Ectodermal cell (in vitro differentiated cells): ENCODE results near the gene C8G.

Experiments
- H3K27ac ChIP-seq: 2 replicates; pipeline ENCODE4 v1.7.0; 2013; ENCODE audit warnings: mild to moderate bottlenecking, low read depth, low read length; ENCODE audit not compliant: insufficient read depth, poor library complexity, severe bottlenecking
- H3K27me3 ChIP-seq: 2 replicates; pipeline ENCODE4 v1.7.0; 2013; ENCODE audit warnings: mild to moderate bottlenecking, low read length; ENCODE audit not compliant: insufficient read depth, control insufficient read depth, poor library complexity, severe bottlenecking
- H3K36me3 ChIP-seq: one replicate; pipeline ENCODE4 v1.7.0; 2013; ENCODE audit warnings: low read length; ENCODE audit not compliant: control insufficient read depth, insufficient read depth
- H3K4me1 ChIP-seq: one replicate; pipeline ENCODE4 v1.7.0; 2013; ENCODE audit warnings: low read length; ENCODE audit not compliant: control insufficient read depth, insufficient read depth
- H3K4me3 ChIP-seq: 2 replicates; pipeline ENCODE4 v1.7.0; 2013; ENCODE audit warnings: low read depth, low read length, control low read depth; ENCODE audit not compliant: insufficient read depth
- H3K9me3 ChIP-seq: 2 replicates; pipeline ENCODE4 v1.7.0; 2013; ENCODE audit warnings: mild to moderate bottlenecking, low read length, moderate library complexity; ENCODE audit not compliant: control insufficient read depth
- WGBS, 2 experiments: methylation state at CpG; one replicate each; pipeline ENCODE4 v1.1.7; 2013; ENCODE audit warnings: missing lambda C conversion rate in 2 of 2; 5-methylcytosine and 5-hydroxymethylcytosine counted together

The C8G gene

GRCh38 chr9:136975644-136976043, 30.6 kb downstream of the C8G start:
- Histone ChIP-seq H3K36me3 (no peaks in the 10 kb centered on the region), H3K4me3 (no peak overlapping the region), H3K9me3 (no peaks in the 10 kb centered on the region), H3K27ac (no peak overlapping the region), H3K27me3 (peaks cover 14% of the 10 kb centered on the region), H3K4me1 (peaks cover 3% of the 10 kb centered on the region)
- WGBS, 2 experiments, result 84 to 86% methylated on average over 14 of the region's 14 CpGs

DNA sequence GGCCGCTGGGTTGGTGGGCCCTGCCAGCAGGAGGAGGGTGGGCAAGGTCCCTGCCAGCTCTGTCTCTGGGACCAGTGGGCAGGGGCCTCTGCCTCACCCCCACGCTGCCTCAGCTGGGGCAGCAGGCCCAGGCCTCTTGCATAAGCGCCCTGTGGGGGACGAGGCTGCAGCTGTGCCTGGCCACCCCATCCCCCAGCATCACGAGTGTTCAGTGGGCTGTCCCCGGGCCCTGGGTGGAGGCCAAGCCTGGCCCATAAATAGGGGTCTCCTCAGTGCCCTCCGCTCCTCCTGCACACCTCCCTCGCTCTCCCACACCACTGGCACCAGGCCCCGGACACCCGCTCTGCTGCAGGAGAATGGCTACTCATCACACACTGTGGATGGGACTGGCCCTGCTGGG, 32.2 kb downstream of the C8G start, which contains the start of gene PTGDS:
TSS of gene PTGDS (plus strand) at position 282 of the 400 bp plus-strand sequence. CDS start at position 357, 75 bp downstream.
- Histone ChIP-seq H3K4me1 (peaks cover 3% of the 10 kb centered on the region), H3K27ac (no peak within 1 kb of the TSS), H3K4me3 (peak within 1 kb of the TSS; percentile 36), H3K9me3 (no peaks in the 10 kb centered on the region), H3K36me3 (no peaks in the 10 kb centered on the region), H3K27me3 (peaks cover 14% of the 10 kb centered on the region)
- 80 to 81% methylated on average over 10 of the region's 10 CpGs for WGBS, 2 experiments

- Histone ChIP-seq H3K4me1 (peaks cover 3% of the 10 kb centered on the region), H3K27me3 (peaks cover 14% of the 10 kb centered on the region), H3K36me3 (no peaks in the 10 kb centered on the region), H3K9me3 (no peaks in the 10 kb centered on the region), H3K4me3 (peak overlapping the region; percentile 36), H3K27ac (no peak overlapping the region)
- 7 to 8% methylated on average over 33 of the region's 33 CpGs for WGBS, 2 experiments
Measured at GRCh38 chr9:136977649-136978072, 32.6 kb downstream of the C8G start.

DNA sequence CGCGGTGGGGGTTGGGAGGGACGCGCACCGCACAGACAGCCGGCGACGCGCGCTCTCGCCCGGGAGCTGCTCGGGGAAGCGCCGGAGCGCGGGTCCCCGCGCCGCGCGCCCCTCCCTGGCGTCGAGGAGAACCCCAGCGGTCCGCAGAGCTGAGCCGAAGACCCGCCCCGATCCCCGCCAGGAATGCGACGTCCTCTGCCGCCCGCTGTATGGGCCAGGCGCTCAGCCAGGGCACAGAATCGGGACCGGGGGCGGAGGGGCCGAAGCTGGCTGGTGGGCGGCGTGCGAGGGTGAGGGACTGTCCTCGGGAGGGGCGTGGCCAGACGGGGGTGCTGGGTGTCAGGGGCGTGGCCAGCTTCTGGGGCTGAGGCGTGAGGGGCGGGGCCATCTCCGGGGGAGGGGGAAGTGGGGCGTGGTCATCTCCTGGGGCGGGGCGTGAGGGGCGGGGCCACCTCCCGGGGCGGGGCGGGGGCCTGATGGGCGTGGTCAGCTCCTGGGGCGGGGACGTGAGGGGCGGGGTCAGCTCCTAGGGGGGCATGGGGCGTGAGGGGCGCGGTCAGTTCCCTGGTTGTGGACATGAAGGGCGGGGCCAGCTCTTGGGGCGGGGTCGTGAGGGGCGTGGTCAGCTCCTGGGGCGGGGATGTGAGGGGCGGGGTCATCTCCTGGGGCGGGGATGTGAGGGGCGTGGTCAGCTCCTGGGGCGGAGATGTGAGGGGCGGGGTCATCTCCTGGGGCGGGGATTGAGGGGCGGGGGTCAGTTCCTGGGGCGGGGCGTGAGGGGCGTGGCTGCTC, 33.2 kb downstream of the C8G start:
- Histone ChIP-seq H3K4me3 (peak overlapping the region; percentile 36), H3K9me3 (no peaks in the 10 kb centered on the region), H3K27me3 (peaks cover 14% of the 10 kb centered on the region), H3K27ac (no peak overlapping the region), H3K4me1 (peaks cover 3% of the 10 kb centered on the region), H3K36me3 (no peaks in the 10 kb centered on the region)
- WGBS, 2 experiments, result 2% methylated on average over 73 to 78 of the region's 78 CpGs

DNA sequence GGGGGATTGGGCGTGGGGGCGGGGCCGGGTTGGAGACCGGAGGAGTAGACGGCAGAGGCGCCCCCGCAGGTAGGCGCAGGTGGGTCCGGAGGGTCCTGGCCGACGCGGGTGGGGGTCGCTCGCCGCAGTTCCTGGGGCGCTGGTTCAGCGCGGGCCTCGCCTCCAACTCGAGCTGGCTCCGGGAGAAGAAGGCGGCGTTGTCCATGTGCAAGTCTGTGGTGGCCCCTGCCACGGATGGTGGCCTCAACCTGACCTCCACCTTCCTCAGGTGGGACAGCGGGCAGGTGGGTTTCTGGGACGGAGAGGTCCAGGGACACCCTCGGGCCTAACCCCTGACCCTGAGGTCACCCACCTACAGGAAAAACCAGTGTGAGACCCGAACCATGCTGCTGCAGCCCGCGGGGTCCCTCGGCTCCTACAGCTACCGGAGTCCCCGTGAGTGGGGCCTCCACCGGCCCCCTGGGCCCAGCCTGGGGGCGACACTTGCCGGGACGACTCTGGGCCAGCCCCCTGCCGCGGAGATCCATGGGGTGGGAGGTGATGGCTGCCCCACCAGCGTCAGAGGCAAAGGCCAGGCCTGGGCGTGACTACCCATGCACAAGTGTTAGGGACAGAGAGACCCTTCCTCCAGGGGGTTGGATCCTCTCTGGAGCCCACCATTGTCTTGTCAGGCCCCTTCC, 34.0 kb downstream of the C8G start:
- Histone ChIP-seq H3K4me3 (no peak overlapping the region), H3K27me3 (peaks cover 17% of the 10 kb centered on the region)

GRCh38 chr9:136979769-136980587, 34.9 kb downstream of the C8G start:
- H3K36me3 ChIP-seq, result no peaks in the 10 kb centered on the region
- H3K27me3 ChIP-seq, result peaks cover 22% of the 10 kb centered on the region
- no peak overlapping the region for H3K4me3 ChIP-seq
- no peak overlapping the region for H3K27ac ChIP-seq
- no peaks in the 10 kb centered on the region for H3K9me3 ChIP-seq
- WGBS, 2 experiments, result 85 to 86% methylated on average over 26 of the region's 26 CpGs
- peaks cover 3% of the 10 kb centered on the region for H3K4me1 ChIP-seq

More for the DNA sequence above, 34.0 kb downstream of the C8G start:
- H3K27ac ChIP-seq, result no peak overlapping the region
- no peaks in the 10 kb centered on the region for H3K9me3 ChIP-seq
- no peaks in the 10 kb centered on the region for H3K36me3 ChIP-seq
- H3K4me1 ChIP-seq, result peaks cover 3% of the 10 kb centered on the region
- WGBS, 2 experiments, result 65 to 66% methylated on average over 41 of the region's 41 CpGs

DNA sequence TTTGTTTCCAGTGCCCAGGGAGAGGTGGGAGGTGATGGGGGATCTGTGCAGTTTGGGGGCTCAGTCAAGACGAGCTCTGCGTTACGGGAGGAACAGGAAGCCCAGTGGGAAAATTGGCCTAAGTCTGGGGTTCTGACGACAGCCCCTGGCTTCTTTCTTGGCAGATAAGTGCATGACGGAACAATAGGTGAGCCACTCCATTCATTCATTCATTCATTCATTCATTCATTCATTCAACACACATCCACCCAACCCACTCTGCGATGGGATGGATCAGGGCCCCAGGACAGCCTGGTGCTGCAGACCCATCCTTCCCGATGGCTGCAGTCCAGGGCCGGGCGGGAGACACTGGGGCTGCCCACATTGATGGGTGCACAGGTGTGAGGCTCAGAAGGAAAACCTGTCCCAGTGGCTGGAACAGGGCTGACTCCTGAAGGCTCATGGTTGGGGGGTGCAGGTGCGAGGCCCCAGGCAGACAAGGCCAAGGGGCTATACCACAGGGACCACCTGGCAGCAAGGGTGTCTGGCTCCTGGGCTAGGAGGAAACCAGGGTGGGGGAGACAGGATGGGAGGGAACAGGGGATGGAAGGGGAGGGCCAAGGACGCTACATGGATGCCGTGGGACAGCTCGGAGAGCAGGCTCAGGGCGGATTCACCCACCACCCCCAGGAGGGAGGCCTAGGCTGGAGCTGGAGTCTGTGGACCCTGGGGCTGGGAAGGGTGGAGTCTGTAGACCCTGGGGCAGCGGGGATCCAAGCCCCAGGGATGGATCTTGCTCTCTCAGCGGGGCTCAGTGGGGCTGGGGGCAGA, 35.8 kb downstream of the C8G start:
- WGBS, 2 experiments, result 93 to 94% methylated on average over 16 of the region's 16 CpGs
- H3K4me3 ChIP-seq, result no peak overlapping the region

GRCh38 chr9:136981588-136982231, 36.7 kb downstream of the C8G start:
- 86 to 87% methylated on average over 17 of the region's 17 CpGs for WGBS, 2 experiments
- no peaks in the 10 kb centered on the region for H3K9me3 ChIP-seq
- H3K36me3 ChIP-seq, result no peaks in the 10 kb centered on the region
- peaks cover 37% of the 10 kb centered on the region for H3K27me3 ChIP-seq
- no peak overlapping the region for H3K27ac ChIP-seq
- no peak overlapping the region for H3K4me3 ChIP-seq
- peaks cover 3% of the 10 kb centered on the region for H3K4me1 ChIP-seq

More for the DNA sequence above, 35.8 kb downstream of the C8G start:
- no peak overlapping the region for H3K27ac ChIP-seq
- no peaks in the 10 kb centered on the region for H3K36me3 ChIP-seq
- peaks cover 31% of the 10 kb centered on the region for H3K27me3 ChIP-seq
- no peaks in the 10 kb centered on the region for H3K9me3 ChIP-seq
- peaks cover 3% of the 10 kb centered on the region for H3K4me1 ChIP-seq
